Lower lobe of right lung (tissue), 2 donors: Measurements from ENCODE around the gene GLI3. TPM values are rescaled to one million over a fixed set of nuclear protein-coding genes. Genes with fewer than 3 reads are reported as not detected.

Source experiments
- ATAC-seq, 2 donors: fragments of 200-7000 bp; cut with Tn5 transposase; one replicate each; pipeline ENCODE4 v1.9.1; 2020 to 2022; ENCODE audit warnings: mild to moderate bottlenecking in 2 of 2, moderate library complexity in 2 of 2
- DNase-seq: peaks from one replicate; pipeline ENCODE4 v3.0.0-alpha.2; 2020
- H3K27ac ChIP-seq: fragments of 200-600 bp; one replicate; pipeline ENCODE4 v1.8.0; 2022
- H3K27me3 ChIP-seq: fragments of 200-600 bp; one replicate; pipeline ENCODE4 v1.8.0; 2022; ENCODE audit warnings: low read depth
- H3K36me3 ChIP-seq: fragments of 200-600 bp; one replicate; pipeline ENCODE4 v1.8.0; 2022; ENCODE audit warnings: mild to moderate bottlenecking
- H3K4me1 ChIP-seq: fragments of 200-600 bp; one replicate; pipeline ENCODE4 v1.8.0; 2022
- H3K4me3 ChIP-seq: fragments of 200-600 bp; one replicate; pipeline ENCODE4 v1.8.0; 2022; ENCODE audit warnings: mild to moderate bottlenecking
- H3K9me3 ChIP-seq: fragments of 200-600 bp; one replicate; pipeline ENCODE4 v1.8.0; 2022
- intact Hi-C: fragments of 100-400 bp; cut with DNase I; formaldehyde crosslinking; loops from one replicate; pipeline ENCODE4 v1.11.0; 2022
- total RNA-seq: library from RNA; stranded (reverse); fragmentation: NEBNext Ultra II Directional; extraction: Animal tissue kit (Norgen Biotek cat#: 25700); gene quantifications from one replicate; pipeline ENCODE4 v1.2.1, GENCODE V29; 2021
- TF ChIP-seq, protein P1 (sequence below): fragments of 200-600 bp; IDR thresholded peaks from one replicate; pipeline ENCODE4 v1.8.0; 2022; ENCODE audit warnings: antibody characterized with exemption, mild to moderate bottlenecking
- donor health status: DM: no; HTN: yes; CAD: no; lungs with severe emphysema.

Gene GLI3
- total RNA-seq, 1 donor from 2014 or later = 20.7 TPM

DNA sequence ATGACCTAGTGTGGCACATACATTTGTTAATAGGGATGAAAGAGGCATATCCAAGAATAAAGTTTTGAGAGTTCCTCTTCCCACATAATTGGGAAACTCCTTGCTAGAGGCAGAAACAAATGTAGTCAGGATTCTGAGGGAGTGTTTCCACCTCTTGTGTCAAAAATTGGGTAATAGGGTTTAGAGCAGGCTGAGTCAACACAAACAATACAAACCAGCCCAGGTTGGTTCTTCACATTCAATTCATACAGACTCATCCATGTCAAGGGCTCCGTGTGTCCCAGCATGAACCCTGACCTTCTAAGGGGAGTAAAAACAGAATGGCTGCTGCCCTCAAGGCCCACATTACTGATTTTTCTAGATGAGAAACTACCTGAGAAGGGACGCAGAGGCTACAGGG is 75.3 kb downstream of the GLI3 start:
- intact Hi-C loops = no loop called here
- Histone ChIP-seq H3K36me3 (no peaks in the 10 kb centered on the region), H3K27ac (no peak overlapping the region), H3K4me1 (no peaks in the 10 kb centered on the region), H3K4me3 (no peak overlapping the region), H3K9me3 (no peaks in the 10 kb centered on the region), H3K27me3 (no peaks in the 10 kb centered on the region)
- TF ChIP-seq, protein P1, sequence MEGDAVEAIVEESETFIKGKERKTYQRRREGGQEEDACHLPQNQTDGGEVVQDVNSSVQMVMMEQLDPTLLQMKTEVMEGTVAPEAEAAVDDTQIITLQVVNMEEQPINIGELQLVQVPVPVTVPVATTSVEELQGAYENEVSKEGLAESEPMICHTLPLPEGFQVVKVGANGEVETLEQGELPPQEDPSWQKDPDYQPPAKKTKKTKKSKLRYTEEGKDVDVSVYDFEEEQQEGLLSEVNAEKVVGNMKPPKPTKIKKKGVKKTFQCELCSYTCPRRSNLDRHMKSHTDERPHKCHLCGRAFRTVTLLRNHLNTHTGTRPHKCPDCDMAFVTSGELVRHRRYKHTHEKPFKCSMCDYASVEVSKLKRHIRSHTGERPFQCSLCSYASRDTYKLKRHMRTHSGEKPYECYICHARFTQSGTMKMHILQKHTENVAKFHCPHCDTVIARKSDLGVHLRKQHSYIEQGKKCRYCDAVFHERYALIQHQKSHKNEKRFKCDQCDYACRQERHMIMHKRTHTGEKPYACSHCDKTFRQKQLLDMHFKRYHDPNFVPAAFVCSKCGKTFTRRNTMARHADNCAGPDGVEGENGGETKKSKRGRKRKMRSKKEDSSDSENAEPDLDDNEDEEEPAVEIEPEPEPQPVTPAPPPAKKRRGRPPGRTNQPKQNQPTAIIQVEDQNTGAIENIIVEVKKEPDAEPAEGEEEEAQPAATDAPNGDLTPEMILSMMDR = no peak
- peak; percentile 64 to 87 for ATAC-seq
- no peak for DNase-seq

DNA sequence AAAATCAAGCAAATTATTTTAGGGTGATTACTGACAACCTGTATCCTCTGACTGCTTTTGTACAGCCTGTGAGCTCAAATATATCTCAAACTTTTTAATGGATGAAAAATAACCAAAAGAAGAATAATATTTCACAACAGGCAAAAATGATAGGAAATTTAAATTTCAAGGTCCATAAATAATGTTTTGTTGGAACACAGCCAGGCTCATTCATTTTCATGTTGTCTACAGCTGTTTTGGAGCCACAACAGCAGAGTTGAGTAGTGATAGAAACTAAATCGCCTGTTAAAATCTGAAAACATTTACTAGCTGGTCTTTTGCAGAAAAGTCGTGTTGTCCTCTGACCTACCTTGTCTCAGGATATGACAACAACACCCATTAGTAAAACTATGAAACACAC is 75.9 kb downstream of the GLI3 start:
- intact Hi-C loops = no loop called here
- Histone ChIP-seq H3K27ac (no peak overlapping the region), H3K9me3 (no peaks in the 10 kb centered on the region), H3K36me3 (no peaks in the 10 kb centered on the region), H3K4me3 (no peak overlapping the region), H3K4me1 (no peaks in the 10 kb centered on the region), H3K27me3 (no peaks in the 10 kb centered on the region)
- TF ChIP-seq, protein P1 = no peak
- DNase-seq (no peak), ATAC-seq (no peak)

DNA sequence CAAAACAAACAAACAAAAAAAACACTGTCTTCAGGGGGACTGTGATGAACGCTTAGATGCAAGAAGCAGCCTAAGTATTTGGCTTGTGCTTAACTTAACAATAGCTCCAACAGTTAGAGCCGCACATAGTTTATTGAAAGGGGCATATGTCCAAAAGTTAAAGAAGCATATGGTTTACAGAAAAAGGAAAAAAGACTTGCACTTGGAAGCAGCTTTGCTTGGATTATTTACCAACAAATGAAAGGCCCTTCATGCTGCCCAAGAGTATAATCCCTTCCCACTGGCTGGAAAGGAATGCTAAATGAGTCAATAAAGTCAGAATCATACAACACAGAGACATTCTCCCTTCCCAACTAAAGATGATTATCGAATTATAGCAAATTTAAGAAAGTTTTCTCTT is 77.9 kb downstream of the GLI3 start:
- Histone ChIP-seq H3K27ac (no peak overlapping the region), H3K4me1 (no peaks in the 10 kb centered on the region), H3K27me3 (no peaks in the 10 kb centered on the region), H3K4me3 (no peak overlapping the region), H3K9me3 (no peaks in the 10 kb centered on the region), H3K36me3 (no peaks in the 10 kb centered on the region)
- TF ChIP-seq, protein P1 = no peak
- DNase-seq (no peak), ATAC-seq (no peak)
- intact Hi-C loops = no loop called here

DNA sequence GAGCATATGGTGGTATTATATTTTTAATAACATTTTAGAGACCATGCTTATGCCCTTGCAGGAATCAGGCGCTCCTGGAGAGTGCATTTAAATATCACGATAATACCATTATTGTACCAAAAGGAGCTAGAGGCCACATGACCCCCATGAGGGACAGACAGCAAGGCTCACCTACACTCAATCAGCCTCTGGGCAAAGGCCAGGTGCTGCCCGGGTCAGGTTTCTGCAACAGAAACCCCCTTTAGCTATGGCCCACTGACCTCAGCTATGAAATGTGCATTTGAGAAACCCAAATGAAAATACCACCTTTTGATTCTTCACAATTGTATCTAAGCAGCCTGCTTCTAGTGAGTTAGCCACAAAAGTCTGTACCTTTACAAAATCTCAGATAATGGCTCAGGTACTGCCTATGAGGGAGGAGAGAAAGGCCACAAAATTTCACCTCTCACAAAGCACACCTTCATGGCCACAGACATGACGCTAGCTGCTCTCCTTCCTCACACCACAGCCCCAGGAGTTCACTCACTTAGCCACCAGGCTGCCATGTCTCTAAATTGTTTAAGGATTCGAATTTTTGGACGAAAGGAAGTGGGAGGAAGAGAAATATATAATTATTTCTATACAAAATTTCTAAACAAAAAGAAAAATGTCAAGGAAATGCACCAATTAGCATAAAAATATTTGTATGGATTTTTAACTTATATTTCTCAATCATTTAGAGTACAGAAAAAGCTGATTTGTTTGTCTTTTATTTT is 79.9 kb downstream of the GLI3 start:
- Histone ChIP-seq H3K27ac (no peak overlapping the region), H3K9me3 (no peaks in the 10 kb centered on the region), H3K4me1 (peaks cover 3% of the 10 kb centered on the region), H3K27me3 (no peaks in the 10 kb centered on the region), H3K4me3 (no peak overlapping the region), H3K36me3 (no peaks in the 10 kb centered on the region)
- TF ChIP-seq, protein P1 = no peak
- DNase-seq (no peak), ATAC-seq (no peak)
- intact Hi-C loops = no loop called here

DNA sequence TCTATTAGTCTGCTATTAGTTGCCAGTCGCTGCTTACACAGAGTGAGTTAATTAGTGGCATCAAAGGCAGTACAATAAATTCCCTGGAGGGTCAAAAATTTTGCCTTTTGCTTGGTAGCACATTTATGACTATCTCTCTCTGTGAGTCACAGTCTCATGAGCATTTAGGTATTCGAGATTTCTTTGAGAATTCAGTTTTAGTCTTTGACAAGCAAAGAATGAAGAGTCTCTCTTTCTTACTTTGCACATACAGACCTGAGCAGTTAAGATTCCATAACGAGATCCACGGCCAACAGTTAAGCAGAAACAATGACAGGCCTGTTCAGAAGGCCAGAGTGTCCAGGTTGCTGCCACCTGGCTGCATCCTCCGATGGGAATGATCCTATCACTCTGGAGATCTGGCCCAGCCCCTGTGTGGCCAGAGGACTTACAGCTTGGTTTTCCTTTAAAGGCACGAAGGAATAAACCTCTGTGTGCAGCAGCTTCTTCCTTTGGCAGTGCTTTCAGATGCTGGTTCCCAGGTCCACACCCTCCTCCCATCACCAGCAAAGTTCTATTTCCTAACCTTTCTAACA is 80.6 kb downstream of the GLI3 start:
- ATAC-seq (no peak), DNase-seq (no peak)
- intact Hi-C loops = no loop called here
- H3K36me3 ChIP-seq = no peaks in the 10 kb centered on the region
- no peaks in the 10 kb centered on the region for H3K27me3 ChIP-seq
- H3K9me3 ChIP-seq = no peaks in the 10 kb centered on the region
- H3K4me3 ChIP-seq = no peak overlapping the region
- H3K4me1 ChIP-seq = peaks cover 8% of the 10 kb centered on the region
- no peak overlapping the region for H3K27ac ChIP-seq
- TF ChIP-seq, protein P1 = no peak
